GM18861 (cell line): Measurements from ENCODE around the gene NKAIN4.
"Not testable (repeated sequence)": the region's sequence is repeated elsewhere in the genome, so short reads cannot be mapped to it uniquely, and the experiment has no call there.

Source experiments
- ATAC-seq: cut with Tn5 transposase; IDR thresholded peaks from one replicate; pipeline ENCODE4 v1.9.1; 2021; ENCODE audit not compliant: unreplicated experiment

Gene NKAIN4

DNA sequence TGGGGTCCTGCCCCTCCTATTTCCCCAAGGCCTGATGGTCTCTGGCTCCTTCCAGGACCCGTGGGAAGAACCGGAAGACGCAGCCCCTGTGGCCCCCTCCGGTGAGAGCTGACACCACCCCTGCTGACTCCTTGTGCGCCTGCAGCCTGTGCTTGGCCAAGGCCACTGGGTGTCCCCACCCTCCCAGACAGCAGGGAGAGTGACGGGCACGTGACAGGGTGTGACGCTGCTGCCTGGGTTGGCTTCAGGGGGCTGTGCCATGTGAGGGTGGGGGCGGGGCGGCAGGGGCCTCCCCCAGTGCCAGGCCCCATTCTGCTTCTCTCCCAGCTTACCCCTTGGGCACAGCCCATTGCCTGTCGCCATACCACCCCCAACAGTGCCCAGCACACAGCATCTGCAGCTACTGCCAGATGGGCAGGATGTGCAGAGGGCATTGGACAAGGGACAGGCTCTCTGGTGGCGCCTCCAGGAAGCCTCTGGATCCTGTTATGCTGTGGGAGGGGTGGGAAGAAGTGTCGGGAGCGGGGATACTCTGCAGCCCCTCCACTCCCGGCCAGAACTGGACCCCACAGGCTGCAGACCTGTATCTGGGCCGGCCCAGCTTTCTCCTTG, 15.6 kb downstream of the NKAIN4 start:
- no peak for ATAC-seq

DNA sequence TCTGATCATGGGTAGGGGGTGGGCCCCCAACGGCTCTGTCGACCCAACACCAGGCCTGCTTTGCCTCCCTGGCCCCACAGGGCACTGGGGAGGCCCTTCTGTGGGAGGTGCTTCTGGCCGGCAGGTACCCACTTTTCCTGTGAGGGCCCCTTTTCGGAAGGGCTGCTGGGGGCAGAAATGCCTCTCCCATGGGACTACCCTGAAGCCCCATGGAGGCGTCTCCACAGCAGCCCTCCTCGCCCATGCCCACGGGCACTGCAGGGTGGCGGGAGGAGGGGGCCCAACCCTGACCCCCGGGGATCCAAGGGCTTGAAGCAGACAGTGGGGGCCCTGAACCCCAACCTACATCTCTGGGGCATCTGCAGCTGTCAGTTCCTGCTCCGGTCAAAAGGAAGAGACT, 16.2 kb downstream of the NKAIN4 start:
- no peak for ATAC-seq

DNA sequence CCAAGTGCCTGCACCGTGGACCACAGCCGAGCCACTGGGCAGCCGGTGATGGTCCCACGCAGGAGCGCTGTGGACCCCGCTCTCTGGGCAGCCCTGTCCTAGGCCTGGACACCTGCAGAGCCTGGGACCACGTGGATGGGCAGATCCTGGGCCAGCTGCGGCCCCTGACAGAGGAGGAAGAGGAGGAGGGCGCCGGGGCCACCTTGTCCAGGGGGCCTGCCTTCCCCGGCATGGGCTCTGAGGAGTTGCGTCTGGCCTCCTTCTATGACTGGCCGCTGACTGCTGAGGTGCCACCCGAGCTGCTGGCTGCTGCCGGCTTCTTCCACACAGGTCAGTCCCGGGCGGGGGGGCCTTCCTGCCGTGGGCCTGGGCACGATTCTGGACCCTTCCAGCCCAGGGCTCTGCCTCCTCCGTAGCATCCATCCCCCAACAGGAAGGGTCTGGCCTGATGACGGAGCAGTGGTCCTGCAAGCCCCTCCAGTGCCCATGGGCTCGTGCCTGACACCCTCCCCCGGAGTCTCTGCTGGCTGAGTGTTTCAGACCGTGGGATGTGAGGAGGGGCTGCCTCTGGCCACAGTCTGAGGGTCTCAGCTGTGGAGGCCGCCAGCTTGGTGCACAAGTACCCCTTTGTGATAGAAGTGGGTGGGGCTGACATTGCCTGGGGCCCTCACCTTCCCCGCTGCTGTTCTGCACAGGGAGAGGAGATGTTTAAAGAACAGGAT, 18.0 kb downstream of the NKAIN4 start:
- ATAC-seq, result no peak

DNA sequence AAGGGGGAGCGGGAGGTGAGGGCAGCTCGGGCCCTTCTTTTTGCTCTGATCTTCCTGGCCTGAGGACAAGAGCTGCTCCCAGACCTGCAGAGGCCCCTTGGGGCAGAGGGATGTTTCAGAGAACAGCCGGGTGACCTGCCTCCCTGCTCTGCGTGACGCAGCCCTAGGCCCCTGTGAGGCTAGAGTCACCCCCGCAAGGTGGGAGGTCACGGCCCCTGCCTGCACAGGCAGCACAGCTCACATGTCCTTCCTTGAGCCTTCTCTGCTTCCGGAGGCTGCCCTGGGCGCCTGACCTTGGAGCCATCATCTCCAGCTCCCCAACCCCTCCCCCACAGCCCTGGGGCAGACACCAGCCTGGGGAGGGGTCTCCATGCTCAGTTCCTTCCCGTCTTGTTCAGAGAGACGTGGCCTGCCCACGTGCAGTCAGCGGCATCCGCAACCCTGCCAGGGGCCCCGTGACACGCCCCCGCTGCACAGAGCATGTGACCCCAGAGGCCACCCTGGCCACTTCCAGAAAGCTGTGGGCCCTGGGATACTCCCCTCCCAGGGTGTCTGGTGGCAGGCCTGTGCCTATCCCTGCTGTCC, 18.8 kb downstream of the NKAIN4 start, which contains the start of gene BIRC7:
Gene BIRC7, plus strand, starts transcription at position 507 of the 585 bp plus-strand sequence. CDS start 192 bp downstream, outside the sequence.
- no peak for ATAC-seq

DNA sequence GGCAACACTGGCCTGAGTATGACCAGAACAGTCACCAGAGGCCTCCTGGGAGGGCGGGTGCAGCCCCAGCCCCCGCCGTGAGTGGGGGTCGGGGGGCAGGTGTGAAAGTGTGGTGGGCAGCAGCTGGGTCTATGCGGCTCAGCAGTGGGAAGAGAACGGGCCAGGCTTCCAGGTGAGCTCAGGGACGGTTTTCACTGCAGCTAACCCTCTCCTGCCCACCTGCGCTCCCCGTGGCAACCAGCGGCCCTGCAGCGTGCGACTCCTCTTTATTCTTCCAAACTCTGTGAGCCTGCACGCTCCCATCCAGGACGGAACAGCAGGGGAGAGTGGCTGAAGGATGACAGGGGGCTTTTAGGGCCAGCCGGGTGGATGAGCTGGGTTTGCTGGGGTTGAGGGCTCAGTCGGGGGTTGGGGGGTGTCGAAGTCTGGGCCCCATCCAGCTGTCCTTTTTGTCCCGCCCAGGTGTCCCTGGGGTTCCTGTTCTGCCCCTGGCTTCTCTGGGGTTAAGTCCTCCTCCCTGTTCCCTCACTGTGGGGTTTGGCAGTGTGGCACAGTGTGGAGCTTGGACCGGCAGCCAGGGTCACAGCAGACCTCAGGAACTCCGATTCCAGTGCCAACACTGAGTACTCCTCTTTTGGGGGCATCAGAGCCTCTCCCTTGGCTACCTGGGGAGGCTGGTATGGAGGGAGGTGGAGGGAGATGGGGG, 19.4 kb downstream of the NKAIN4 start:
- ATAC-seq, result no peak

DNA sequence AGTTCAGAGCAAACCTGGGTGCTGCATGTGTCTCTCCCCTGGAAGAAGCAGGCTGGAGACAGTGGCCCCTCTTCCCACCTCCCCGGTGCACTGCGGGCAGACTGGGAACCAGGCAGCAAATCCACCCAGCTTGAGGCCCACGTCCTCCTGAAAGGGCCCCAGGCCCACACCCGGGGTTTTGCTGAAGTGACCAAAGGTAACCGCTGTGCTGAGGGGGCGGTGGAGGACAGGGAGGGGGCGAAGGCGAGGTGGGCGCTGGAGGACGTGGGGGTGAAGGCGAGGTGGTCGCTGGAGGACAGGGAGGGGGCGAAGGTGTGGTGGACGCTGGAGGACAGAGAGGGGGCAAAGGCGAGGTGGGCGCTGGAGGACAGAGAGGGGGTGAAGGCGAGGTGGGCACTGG, 20.3 kb downstream of the NKAIN4 start:
- ATAC-seq, result no peak

DNA sequence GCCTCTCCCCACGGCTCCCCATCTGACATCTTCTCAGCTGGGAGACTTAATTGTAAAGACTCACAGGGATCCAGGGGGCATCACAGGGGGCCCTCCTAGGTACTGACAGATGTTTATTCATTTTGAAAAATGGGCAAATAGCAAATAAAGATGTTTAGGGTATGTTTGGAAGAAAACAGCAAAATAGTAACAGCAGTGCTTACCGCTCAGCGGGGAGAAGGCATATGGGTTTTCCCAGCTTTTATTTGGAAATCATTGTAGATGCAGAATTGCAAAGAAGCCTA, 21.3 kb downstream of the NKAIN4 start:
- ATAC-seq, result no peak

DNA sequence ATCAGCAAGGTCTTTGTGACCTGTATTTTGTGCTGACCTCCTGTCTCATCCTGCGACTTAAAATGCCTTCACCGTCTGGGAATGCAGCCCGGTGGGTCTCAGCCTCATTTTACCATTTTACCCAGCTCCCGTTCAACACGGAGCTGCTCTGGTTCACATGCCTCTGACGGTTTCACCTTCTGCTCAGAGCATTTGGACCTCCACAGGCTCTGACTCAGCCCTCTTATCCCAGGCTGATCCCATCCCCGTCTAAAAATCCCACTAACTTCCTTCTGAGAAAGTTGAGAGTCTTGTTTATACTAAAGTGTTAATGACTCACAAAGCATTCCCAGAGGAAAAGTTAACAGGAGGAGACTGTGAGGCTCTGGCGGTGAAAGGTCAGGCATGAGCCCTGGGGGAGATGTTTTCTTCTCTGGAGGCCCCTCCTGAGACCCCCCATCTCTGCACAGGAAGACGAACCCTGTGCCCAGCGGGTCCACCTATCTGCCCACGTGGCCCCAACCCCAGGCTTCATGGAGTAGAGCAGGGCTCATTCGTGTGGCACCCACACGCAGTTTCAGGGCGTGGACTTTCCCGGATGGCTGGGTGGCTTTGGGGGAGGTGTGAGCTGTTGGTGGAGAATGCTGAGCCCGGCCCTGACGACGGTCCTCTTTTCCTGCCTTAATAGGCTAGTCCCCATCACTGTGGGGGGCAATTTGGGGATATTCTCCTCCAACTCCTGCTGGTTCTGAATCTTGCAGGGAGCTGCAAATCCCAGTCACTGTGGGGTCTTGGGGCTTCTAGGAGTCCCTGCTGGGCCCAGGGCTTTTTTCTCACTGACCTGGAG, 21.8 kb downstream of the NKAIN4 start:
- ATAC-seq, result no peak

DNA sequence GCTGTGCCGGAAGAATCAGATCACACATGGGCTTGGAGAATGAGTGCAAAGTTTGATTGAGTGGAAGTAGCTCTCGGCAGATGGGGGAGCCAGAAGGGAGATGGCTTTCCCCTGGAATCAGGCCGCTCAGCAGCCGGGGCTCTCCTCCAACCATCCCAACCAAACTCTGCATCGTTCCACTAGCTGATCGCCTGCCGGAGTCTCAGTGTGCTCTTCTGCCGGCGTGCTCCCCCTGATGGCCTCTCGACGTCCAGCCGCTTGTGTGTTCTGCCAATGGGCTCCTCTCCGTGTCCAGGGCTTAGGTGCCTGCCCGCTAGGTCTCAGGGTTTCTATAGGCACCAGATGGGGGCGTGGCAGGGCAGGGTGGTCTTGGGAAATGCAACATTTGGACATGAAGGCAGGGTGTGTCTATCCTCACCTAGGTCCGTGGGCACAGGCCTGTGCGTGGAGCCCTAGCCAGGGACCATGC, 23.4 kb downstream of the NKAIN4 start:
- ATAC-seq, result no peak

DNA sequence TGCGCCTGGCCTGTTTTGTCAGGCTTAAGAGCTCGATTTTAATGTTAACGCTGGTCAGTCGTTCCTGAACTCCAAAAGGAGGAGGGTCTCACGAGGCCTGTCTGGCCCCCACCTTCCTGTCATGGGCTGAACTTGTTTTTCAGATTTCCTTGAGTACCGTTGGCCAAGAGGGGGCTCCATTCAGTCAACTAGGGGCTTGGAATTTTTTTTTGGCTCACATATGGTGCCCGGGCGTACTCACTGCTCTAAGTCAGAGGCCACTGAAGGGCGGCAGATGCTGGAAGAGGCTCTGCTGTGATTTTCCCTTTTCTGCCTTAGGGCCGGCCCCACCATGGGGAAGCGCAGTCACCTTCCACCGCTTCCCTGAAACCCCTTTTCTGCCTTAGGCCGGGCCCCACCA, 25.5 kb downstream of the NKAIN4 start:
- no peak for ATAC-seq

DNA sequence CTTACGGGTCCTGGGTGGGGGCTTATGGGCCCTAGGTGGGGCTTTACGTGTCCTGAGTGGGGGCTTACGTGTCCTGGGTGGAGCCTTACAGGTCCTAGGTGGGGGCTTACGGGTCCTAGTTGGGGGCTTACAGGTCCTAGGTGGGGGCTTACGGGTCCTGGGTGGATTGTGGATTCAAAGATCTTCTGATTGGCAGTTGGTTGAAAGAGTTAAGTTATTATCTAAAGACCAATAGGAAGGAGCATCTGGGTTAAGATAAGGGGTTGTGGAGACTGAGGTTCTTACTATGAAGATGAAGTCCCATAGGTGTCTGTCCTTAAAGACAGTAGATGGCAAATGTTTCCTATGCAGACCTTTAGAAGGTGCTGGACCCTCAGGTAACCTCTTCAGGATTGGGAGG, 27.0 kb downstream of the NKAIN4 start:
- ATAC-seq, result no peak

DNA sequence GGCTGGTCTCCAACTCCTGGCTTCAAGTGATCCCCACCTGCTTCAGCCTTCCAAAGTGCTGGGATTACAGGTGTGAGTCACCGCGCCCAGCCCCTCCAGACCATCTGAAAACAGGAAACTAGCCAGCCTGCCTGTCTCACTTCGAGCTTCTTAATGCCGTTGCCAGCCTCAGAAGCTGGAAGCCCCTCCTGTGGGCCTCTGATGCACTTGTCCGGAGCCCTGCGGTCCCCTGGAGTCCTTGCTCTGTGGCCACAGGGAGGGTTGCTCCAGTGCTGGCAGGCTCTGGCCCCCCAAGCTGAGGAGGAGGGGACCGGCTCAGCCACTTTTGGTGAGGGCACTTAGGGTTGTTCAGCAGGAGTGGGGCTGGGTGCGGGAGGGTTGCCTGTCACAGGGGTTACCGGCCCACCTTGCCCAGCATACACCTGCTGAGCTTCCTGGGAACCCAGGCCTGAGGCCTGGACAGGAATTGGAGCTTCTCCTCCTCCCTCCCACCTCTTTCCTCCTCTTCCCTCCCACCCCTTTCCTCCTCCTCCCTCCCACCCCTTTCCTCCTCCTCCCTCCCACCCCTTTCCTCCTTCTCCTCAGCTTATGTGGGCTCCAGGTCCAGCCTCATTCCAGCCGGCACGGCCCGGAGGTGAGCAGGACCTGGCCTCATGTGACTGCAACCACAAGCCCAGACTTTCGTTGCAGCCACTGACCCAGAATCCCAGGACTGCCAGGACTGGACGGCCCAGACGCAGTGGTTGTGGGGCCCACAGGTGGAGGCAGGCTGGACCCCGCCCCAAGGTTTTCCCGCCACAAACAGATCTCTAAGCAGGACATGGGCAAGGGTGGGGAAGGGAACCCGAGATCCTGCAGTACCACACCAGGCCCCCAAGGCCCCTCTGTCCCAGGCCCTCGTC, 28.0 kb downstream of the NKAIN4 start:
- no peak for ATAC-seq

DNA sequence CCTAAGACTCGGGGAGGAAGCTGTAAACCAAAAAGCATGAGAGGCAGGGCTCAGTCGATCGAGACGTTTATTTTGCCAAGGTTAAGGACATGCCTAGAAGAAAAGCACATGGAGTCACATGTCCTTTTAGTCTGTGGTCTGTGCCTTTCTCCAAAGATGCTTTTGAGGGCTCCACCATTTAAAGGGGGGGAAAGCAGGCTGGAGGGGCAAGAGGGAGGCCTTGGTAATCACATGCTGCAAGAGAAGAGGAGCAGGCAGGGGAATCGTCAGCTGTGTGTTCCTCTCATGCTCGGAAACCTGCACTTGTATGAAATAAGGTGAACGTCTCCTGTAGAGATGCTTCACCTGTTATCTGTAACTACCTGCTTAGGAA, 29.2 kb downstream of the NKAIN4 start:
- ATAC-seq, result no peak

DNA sequence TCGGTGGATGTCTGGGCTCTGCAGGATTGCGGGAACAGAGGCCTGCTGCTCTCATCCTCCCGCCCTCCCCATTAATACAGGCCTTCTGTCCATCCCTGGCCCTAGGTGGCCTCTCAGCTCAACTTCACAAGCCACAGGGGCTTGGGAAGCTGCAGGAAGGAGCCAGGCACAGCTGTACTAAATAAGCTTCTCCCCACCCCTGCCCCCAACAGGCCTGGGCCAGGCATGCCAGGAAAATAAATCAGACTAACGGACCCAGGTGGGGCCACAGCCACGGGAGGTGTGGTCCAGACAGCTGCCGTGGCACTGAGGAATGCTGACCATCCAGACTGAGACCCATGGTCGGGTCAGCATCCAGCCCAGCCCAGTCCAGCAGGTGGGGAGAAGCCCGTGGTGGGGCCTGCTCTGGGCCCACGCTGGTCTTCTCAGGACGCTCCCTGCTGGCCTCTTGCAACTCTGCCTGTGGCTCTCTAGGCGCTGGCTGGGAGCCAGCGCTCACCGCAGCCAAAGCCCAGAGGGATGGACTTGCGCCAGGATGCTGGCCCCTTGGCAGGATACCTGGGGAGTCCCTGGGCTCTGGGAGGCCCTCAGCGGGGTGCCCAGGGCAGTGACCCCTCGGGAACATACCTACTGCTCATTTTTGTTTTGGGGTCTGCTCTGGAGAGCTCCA, 29.7 kb downstream of the NKAIN4 start:
- no peak for ATAC-seq

DNA sequence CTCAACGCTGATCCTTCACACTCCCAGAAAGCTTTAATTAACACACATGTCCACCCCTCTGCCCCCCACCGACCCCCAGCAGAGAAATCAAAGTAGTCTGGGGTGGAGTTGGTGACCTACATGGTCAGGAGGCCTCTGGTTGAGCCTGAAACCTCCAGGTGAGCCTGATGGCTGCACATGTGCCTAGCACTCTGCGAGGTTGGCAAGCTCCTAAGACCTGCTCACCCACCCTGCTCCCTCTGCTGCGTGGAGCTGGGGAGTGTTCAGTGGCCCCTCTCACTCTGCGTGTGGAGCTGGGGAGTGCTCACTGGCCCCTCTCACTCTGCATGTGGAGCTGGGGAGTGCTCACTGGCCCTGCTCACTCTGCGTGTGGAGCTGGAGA, 30.4 kb downstream of the NKAIN4 start:
- ATAC-seq, result no peak

DNA sequence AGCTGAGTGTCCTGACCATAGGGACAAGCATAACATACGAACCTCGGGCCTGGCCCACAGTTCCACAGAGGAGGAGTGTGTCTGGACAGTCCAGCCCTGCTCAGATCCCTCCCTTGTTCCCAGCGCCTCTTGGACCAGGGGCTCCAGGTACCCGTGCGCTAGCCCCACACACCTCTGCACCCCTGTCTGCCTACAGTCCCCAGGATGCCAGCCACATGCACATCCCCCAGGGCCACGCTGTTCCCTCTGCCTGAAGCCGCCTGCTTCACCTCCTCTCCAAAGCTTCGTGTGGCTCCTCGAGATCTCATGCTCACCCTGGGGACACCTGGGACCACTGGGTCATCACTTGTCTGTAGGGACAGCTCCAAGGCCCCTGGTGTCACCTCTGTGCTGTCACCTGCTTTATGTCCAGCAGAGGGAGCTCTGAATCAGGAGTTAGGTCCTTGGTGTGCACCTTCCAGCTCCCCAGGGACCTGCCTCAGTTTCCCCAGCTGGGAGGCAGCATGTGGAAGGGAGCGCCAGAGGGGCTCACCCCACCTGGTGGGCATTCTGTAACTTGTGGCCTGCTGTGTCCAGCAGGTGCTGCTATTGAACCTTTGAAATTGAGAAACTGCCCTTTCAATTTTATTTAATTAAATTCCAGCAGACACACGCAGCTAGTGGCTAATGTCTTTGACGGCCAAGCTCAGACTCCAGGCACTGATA, 31.0 kb downstream of the NKAIN4 start:
- no peak for ATAC-seq

DNA sequence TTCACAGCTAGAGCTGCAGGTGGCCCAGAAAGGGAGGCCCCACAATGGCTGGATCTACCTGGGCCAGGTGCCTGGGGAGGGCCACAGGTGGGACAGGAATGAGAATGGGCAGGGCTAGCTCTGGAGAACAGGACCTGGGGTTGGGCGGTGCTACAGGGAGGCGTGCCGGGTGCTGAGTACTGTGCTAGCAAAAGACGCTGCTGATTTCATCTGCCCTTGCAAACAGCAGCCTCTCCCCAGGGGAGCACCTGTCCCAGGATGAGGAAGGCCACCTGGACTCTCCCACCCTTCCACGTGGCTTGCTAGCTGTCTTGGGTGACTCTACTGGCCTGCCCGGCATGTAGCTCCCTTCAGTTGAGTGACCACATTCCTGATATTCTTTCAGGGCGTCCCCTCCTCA, 31.7 kb downstream of the NKAIN4 start:
- ATAC-seq, result no peak

DNA sequence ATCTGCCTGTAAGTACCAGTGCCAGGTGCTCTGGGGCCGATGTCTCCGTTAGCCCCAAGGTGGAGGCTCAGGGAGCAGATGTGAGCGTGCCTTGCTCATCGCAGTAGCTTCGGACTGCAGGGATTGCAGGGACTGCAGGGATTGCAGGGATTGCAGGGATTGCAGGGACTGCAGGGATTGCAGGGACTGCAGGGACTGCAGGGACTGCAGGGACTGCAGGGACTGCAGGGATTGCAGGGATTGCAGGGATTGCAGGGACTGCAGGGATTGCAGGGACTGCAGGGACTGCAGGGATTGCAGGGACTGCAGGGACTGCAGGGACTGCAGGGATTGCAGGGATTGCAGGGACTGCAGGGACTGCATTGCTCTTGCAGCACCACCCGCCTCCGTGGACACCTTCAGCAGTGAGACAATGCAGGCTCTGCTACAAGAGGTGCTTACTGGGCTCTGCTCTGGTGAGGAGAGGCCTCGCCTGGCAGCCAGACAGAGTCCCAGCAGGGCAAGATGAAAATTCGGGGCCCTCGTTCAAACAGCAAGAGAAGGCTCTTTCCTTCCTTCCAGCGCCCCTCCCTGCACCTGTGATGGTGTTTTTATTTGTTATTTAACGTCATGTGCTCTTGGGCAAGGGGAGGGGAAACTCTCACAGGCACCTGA, 32.7 kb downstream of the NKAIN4 start:
- not testable (repeated sequence) for ATAC-seq
